Left renal cortex interstitium (tissue), 4 donors: ENCODE data around the gene THY1. TPM values are rescaled to one million over a fixed set of nuclear protein-coding genes. Genes with fewer than 3 reads are reported as not detected.
"Not testable (repeated sequence)": the region's sequence is repeated elsewhere in the genome, so short reads cannot be mapped to it uniquely, and the experiment has no call there.

Experiments
- DNase-seq, 4 donors: peaks; one replicate each; pipeline ENCODE4 v3.0.0-alpha.2; 2013; ENCODE audit warnings: low read depth in 4 of 4, low spot score in 2 of 4, missing footprints in 1 of 4
- polyA plus RNA-seq, 4 donors: library from polyadenylated mRNA; unstranded; fragments of 120-200 nt; gene quantifications; one replicate each; pipeline ENCODE4 v1.2.1, GENCODE V29; 2013; ENCODE audit not compliant: insufficient read length in 4 of 4

The THY1 gene
- polyA plus RNA-seq, 4 donors: 64.0 to 111 (median 87.4) TPM

GRCh38 chr11:119389611-119390254 lies 33.2 kb downstream of the THY1 start:
- no peak for DNase-seq

GRCh38 chr11:119388103-119388502 lies 34.9 kb downstream of the THY1 start:
- DNase-seq: no peak

GRCh38 chr11:119384332-119384731 lies 38.6 kb downstream of the THY1 start:
- no peak for DNase-seq

GRCh38 chr11:119382513-119382912 lies 40.5 kb downstream of the THY1 start:
- DNase-seq: not testable (repeated sequence)

- DNase-seq: no peak
These were observed 40.9 kb downstream of the THY1 start for GRCh38 chr11:119382101-119382500.

DNA sequence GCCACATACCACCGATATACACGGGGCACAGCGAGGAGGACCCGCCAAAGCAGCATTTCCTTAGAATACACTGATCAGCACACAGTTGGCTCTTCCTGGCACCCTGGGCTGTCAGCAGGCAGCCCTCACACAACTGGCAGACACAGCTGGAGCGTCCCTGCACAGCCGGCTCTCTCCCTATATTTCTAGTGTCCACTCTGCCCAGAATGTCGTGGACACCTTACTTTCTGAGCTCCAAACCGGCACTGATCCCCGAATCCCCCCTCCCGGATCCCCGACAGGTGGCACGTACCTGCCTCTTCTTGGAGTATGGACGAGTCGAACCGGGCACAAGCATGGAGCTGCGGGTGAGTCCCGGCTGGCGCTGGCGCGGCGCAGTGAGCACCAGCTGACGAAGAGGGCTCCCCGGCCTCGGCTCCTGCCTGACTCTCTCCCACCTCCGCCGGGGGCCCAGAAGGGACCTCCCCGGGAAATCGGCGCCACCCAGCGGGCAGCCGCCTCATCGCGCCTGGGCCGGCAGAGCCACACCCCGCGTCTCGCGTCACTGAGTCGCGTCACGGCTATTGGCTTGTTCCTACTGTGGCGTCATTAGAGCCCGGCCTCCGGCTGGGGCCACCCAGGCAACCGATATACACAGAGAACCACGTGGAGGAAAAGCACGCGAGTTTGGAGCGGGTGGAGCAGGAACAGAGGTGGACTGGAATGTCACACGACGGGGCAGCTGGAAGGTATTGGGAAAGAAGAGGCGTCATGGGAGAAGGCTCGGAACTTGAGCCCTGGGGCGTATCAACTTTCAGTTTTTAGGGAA lies 41.6 kb downstream of the THY1 start, which contains the start of gene USP2:
USP2 (minus strand) TSS at position 510 of the 808 bp plus-strand sequence. CDS start 8,210 bp downstream, outside the sequence.
- DNase-seq: peak; percentile 69 to 92 (median 88)

DNA sequence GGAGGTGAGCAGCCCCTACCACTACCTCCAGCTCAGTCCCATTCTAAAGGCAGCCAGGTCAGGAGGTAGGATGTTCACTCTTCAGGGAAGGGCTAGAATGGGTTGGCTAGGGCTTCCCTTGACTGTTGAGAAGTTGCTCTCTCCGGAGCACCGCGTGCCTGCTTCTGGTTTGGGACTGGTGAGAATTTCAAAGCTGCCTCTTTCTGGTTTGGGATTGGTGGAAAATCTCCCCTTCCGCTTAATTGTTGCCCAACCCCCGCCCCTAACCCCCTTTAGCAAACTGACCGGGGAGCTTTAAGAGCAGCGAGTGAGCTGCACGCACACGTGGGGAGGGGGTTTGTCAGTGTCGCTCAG lies 42.2 kb downstream of the THY1 start:
- DNase-seq: no peak

- DNase-seq: no peak
These were observed 42.7 kb downstream of the THY1 start for GRCh38 chr11:119380160-119380826.

DNA sequence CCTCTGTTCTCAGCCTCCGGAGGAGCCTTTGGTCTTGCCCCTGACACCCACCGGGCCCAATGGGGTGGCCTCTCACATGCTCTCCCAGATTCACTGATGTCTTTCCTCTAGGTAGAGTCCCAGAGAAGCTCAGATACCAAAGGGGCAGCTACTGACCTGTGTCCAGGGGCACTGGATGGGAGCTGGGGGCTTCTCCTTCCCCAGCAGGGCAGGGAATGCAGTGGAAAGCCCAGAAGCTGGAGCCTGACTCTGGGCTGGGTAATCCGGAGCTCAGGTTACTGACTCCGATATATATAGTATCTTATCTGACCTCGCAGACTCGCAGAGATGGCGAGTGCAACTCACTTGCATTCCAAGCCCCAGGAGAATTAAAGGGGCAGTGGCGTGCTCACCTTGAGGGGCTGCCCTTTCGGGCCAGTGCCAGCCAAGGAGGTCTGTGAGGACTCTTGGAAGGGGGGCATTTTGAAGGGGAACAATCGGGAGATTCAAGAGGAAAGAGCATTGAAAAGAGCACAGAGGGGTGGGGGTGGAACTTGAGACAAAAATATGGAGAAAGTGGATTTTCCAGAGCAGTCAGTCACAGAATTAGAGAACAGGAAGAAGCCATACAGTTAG lies 44.0 kb downstream of the THY1 start:
- DNase-seq: no peak

- no peak for DNase-seq
These were observed 44.9 kb downstream of the THY1 start for GRCh38 chr11:119377961-119378667.

DNA sequence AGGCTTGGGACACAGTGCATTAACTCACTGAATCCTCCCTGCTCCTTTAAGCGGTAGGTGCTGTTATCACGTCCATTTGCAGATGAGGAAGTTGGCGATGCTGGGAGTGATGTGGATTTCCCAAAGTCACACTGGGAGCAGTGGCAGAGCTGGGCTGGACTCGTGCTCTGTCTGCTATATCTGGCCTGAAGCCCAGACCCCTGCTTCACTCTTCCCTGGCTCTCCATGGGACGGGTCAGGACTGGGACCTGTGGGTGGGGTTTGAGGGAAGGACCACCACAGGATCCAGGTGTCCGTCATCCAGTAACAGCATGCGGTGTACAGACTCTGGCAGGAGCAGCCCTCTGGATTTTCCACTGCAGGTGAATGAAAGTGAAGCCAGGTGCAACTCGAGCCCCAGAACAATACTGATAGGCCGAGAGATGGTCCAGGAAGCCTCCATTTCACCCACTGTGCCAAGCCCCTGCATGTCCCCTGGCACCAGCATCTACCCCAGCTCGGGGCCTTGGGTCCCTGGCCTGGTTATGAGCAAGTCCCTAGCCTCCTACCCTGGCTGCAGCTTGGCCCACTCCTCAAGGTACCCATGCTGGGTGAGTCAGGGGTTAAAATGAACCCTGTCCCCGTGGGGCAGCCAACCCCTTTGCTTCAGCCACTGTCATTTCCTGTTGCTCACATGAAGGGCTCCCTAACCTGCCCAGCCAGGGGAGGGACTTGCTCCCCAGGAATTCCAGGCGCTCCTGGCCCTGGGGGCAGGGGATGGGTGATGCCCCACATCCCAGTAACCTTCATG lies 45.7 kb downstream of the THY1 start:
- no peak for DNase-seq

- DNase-seq: no peak
These were observed 46.6 kb downstream of the THY1 start for GRCh38 chr11:119376197-119376847.

- no peak for DNase-seq
These were observed 47.4 kb downstream of the THY1 start for GRCh38 chr11:119375337-119376196.

DNA sequence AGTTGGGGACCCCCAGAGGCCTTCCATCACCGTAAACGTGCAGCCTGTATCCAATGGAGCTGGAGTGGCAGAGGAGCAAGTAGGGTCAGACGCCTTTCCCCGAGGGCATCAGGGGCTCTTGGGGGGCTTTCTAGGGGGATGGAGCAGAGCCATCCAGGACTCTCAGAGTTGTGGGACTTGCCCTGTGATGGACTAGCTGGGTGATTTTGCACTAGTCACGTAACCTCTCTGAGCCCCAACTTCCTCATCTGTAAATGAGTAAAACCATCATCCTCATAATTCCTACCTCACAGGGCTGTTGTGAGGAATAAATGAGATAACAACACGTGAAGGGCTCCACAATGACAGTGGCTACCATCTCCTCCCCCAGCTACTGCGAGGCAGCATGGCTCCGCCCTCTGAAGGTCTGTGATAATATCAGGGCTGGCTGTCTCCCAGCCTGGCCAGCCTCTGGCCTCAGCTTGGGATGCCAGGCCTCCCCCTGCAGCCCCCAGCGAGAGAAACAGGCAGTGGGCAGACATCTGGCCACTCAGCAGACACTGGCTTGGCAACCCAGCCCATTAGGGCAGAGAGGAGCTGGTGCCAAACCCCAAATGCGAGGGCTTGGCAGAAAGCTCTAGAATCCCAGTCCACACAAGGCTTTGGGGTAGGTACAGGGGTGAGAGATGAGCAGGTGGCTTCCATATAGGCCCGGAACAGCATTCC lies 48.2 kb downstream of the THY1 start:
- DNase-seq: no peak

DNA sequence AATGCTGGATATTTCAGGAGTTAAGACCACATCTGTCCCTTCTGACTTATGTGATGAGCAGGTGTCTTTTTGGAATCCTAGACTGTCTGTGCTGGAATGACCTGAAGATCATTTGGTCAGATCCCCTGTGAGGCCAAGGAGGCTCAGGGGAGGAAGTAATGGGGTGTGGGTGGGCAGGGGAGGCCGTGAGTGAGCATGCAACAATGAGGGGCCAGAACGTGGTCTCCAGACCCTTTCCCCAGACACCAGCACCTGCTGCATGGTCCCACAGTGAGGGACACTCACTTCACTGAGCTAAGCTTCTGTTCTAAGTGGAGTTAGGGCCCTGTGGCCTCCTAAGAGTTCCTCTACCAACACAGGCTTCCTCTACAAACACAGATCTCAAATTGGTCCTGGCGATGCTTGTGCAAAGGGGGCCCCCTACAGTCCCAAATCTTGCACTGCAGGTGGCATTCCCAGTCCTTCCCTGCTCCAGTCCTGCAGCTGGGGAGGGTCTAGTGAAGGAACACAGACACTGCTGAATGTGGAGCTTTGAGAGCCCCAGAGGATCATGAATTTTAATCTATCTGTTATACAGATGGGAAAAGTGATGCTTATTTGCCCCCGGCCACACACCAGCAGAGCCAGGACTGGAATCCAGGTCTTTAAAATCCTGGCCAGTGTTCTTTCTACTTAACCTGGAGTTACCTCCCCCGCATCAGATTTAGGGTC lies 48.9 kb downstream of the THY1 start:
- DNase-seq: peak in 1 of 4 donors; percentile 79

- no peak for DNase-seq
These were observed 49.7 kb downstream of the THY1 start for GRCh38 chr11:119373059-119373920.
